ENCODE measurements around the gene TLR4. TPM values are rescaled to one million over a fixed set of nuclear protein-coding genes. Genes with fewer than 3 reads are reported as not detected.

TLR4 gene
- total and polyA plus RNA-seq, 2 of the 4 experiments (the other 2 are of a cell fraction) = under 0.01 TPM; not detected in 1

GRCh38 chr9:117729375-117729774, 25.2 kb downstream of the TLR4 start:
- no peak overlapping the region for H3K4ac ChIP-seq (ENCODE audit: low read depth, low read length)
- WGBS, 2 experiments (ENCODE audit: extremely low coverage in 2 of 2, insufficient read length in 1 of 2) = no CpG with 5 or more reads among the region's 2 CpGs
- H3K79me1 ChIP-seq (ENCODE audit: low read depth in 1 of 2, low read length in 2 of 2) = no peaks in the 10 kb centered on the region
- H2AK5ac ChIP-seq (ENCODE audit: low read depth, low read length) = no peak overlapping the region
- no TSS peak for BruUV-seq (replicated peaks)
- no peak for TF ChIP-seq CEBPB (IDR thresholded peaks at IDR 0.05; ENCODE audit: low read depth, low read length)
- no peak overlapping the region for H2BK120ac ChIP-seq (ENCODE audit: low read depth, low read length)
- H4K91ac ChIP-seq (ENCODE audit: insufficient read depth, low read depth, low read length) = no peak overlapping the region
- no peak overlapping the region for H3K56ac ChIP-seq (ENCODE audit: extremely low read depth, insufficient read depth, low read length)
- in situ Hi-C loops (cut with MboI; ENCODE audit: low sequenced_read_pairs) = no loop called here
- H3K18ac ChIP-seq (ENCODE audit: low read depth, low read length) = no peak overlapping the region
- H4K5ac ChIP-seq (ENCODE audit: low read depth, low read length) = no peak overlapping the region
- ATAC-seq (ENCODE audit: low read depth) (no peak), DNase-seq (no peak)
- CTCF ChIA-PET = no interaction called here
- H2BK15ac ChIP-seq (ENCODE audit: low read depth, low read length) = no peak overlapping the region
- H3K36me3 ChIP-seq (ENCODE audit: control insufficient read depth, insufficient read depth, low read length) = no peaks in the 10 kb centered on the region
- dilution Hi-C loops (cut with HindIII; ENCODE audit: low sequenced_read_pairs, unreplicated experiment) = no loop called here
- no peak overlapping the region for H2AK9ac ChIP-seq (replicated peaks; ENCODE audit: low read depth, low read length, poor library complexity)
- no peaks in the 10 kb centered on the region for H4K20me1 ChIP-seq (ENCODE audit: insufficient read depth, low read length)
- H2BK20ac ChIP-seq (ENCODE audit: low read depth, low read length) = no peak overlapping the region
- H3K4me3 ChIP-seq (ENCODE audit: insufficient read depth, low read depth, low read length) = no peak overlapping the region
- no peak overlapping the region for H3K27ac ChIP-seq (ENCODE audit: insufficient read depth, low read length)
- H3K4me2 ChIP-seq (ENCODE audit: low read depth, low read length) = no peak overlapping the region
- no peaks in the 10 kb centered on the region for H3K27me3 ChIP-seq (ENCODE audit: control insufficient read depth, insufficient read depth, low read length)
- H3K23ac ChIP-seq (ENCODE audit: low read depth, low read length) = no peak overlapping the region
- intact Hi-C loops (cut with micrococcal nuclease) = no loop called here
- H3K9me3 ChIP-seq (ENCODE audit: control insufficient read depth, insufficient read depth, low read length) = 0 out of 2 replicates have a peak, but pooled peaks cover 2% of the 10 kb centered on the region
- H3K14ac ChIP-seq (replicated peaks; ENCODE audit: low read depth, low read length) = no peak overlapping the region
- H4K8ac ChIP-seq (ENCODE audit: low read depth in 2 of 2, low read length in 2 of 2) = no peak overlapping the region
- no peak overlapping the region for H2AFZ ChIP-seq (replicated peaks; ENCODE audit: low read length, poor library complexity)
- no peak overlapping the region for H3K9ac ChIP-seq (ENCODE audit: low read depth, low read length)
- no peaks in the 10 kb centered on the region for H3K9me1 ChIP-seq (ENCODE audit: insufficient read depth, low read length)
- no peaks in the 10 kb centered on the region for H3K4me1 ChIP-seq (ENCODE audit: control insufficient read depth, insufficient read depth, low read length)
- H2BK5ac ChIP-seq (ENCODE audit: low read depth, low read length, poor library complexity, severe bottlenecking) = no peak overlapping the region
- POLR2A ChIA-PET (ENCODE audit: unreplicated experiment) = no interaction called here
